NB4 (cell line): Measurements from ENCODE around the gene ARHGAP15.

Source experiments
- DNase-seq: peaks from one replicate; pipeline ENCODE4 v3.0.0; 2010; ENCODE audit warnings: low read depth
- H3K4me3 ChIP-seq: one replicate; pipeline ENCODE4 v1.5.1; 2011; ENCODE audit warnings: mild to moderate bottlenecking, low read depth, low read length, moderate library complexity
- CTCF ChIP-seq: IDR thresholded peaks from one replicate; pipeline ENCODE4 v1.5.1; 2012; ENCODE audit warnings: low read depth, low read length
- MAX ChIP-seq: IDR thresholded peaks from 2 replicates; pipeline ENCODE4 v1.6.1; 2011; ENCODE audit warnings: low read depth, low read length
- MYC ChIP-seq: IDR thresholded peaks from 2 replicates; pipeline ENCODE4 v1.6.1; 2011; ENCODE audit warnings: low read depth, low read length
- POLR2A ChIP-seq: IDR thresholded peaks from 2 replicates; pipeline ENCODE4 v1.6.1; 2011; ENCODE audit warnings: mild to moderate bottlenecking; ENCODE audit not compliant: insufficient read length; ENCODE audit errors: extremely low read depth

ARHGAP15 gene

GRCh38 chr2:143803936-143804335, 674.7 kb downstream of the ARHGAP15 start:
- TF ChIP-seq MAX (no peak), POLR2A (no peak), CTCF (no peak), MYC (no peak)
- DNase-seq = no peak
- no peak overlapping the region for H3K4me3 ChIP-seq

GRCh38 chr2:143805666-143806065, 676.4 kb downstream of the ARHGAP15 start:
- no peak overlapping the region for H3K4me3 ChIP-seq
- DNase-seq = no peak
- TF ChIP-seq MYC (no peak), MAX (no peak), POLR2A (no peak), CTCF (no peak)

GRCh38 chr2:143807192-143807591, 678.0 kb downstream of the ARHGAP15 start:
- TF ChIP-seq MAX (no peak), CTCF (no peak), MYC (no peak), POLR2A (no peak)
- no peak for DNase-seq
- H3K4me3 ChIP-seq = no peak overlapping the region

- TF ChIP-seq POLR2A (no peak), MAX (no peak), MYC (no peak; the same call in 1 of the 2 replicates), CTCF (no peak)
- no peak overlapping the region for H3K4me3 ChIP-seq
Observed at GRCh38 chr2:143807671-143808070, 678.5 kb downstream of the ARHGAP15 start.

GRCh38 chr2:143808166-143808565, 678.9 kb downstream of the ARHGAP15 start:
- no peak overlapping the region for H3K4me3 ChIP-seq
- TF ChIP-seq MYC (no peak), MAX (no peak), POLR2A (no peak), CTCF (no peak)
- peak; percentile 77 for DNase-seq

More at GRCh38 chr2:143807671-143808070, 678.5 kb downstream of the ARHGAP15 start:
- DNase-seq = peak; percentile 86

- no peak overlapping the region for H3K4me3 ChIP-seq
- DNase-seq = peak; percentile 48
- TF ChIP-seq MYC (no peak), POLR2A (no peak), CTCF (no peak), MAX (no peak)
Observed at GRCh38 chr2:143815082-143815481, 685.9 kb downstream of the ARHGAP15 start.
